Skeletal muscle tissue (tissue), 4 donors: ENCODE measurements around the gene KLHL13. TPM values are rescaled to one million over a fixed set of nuclear protein-coding genes. Genes with fewer than 3 reads are reported as not detected.

ENCODE experiments used
- H3K27ac ChIP-seq: one replicate; pipeline ENCODE4 v1.7.0; 2013; ENCODE audit warnings: mild to moderate bottlenecking, low read depth, low read length, inconsistent platforms
- H3K27me3 ChIP-seq, 3 donors: one replicate each; pipeline ENCODE4 v1.7.0; 2013; ENCODE audit warnings: low read length in 3 of 3; ENCODE audit not compliant: control insufficient read depth in 3 of 3, insufficient read depth in 3 of 3
- H3K36me3 ChIP-seq, 3 donors: one replicate each; pipeline ENCODE4 v1.7.0; 2013; ENCODE audit warnings: low read length in 3 of 3; ENCODE audit not compliant: control insufficient read depth in 3 of 3, insufficient read depth in 3 of 3
- H3K4me1 ChIP-seq, 3 donors: one replicate each; pipeline ENCODE4 v1.7.0; 2013; ENCODE audit warnings: low read length in 3 of 3, mild to moderate bottlenecking in 3 of 3; ENCODE audit not compliant: control insufficient read depth in 3 of 3, insufficient read depth in 3 of 3
- H3K4me3 ChIP-seq, 3 donors: one replicate each; pipeline ENCODE4 v1.7.0; 2013; ENCODE audit warnings: low read length in 3 of 3
- H3K9ac ChIP-seq, 3 donors: one replicate each; pipeline ENCODE4 v1.7.0; 2013; ENCODE audit warnings: low read length in 3 of 3, mild to moderate bottlenecking in 3 of 3, moderate library complexity in 2 of 3, low read depth in 1 of 3
- H3K9me3 ChIP-seq, 3 donors: one replicate each; pipeline ENCODE4 v1.7.0; 2013; ENCODE audit warnings: low read length in 3 of 3; ENCODE audit not compliant: control insufficient read depth in 3 of 3
- total RNA-seq: library from RNA; depleted of rRNA; stranded (reverse); fragments of >200 nt; gene quantifications from one replicate; pipeline ENCODE4 v1.2.3, GENCODE V29; 2014
- donor health status: Osteomylitis.

Gene KLHL13
- total RNA-seq, 1 donor from 2014 or later = 80.9 TPM

DNA sequence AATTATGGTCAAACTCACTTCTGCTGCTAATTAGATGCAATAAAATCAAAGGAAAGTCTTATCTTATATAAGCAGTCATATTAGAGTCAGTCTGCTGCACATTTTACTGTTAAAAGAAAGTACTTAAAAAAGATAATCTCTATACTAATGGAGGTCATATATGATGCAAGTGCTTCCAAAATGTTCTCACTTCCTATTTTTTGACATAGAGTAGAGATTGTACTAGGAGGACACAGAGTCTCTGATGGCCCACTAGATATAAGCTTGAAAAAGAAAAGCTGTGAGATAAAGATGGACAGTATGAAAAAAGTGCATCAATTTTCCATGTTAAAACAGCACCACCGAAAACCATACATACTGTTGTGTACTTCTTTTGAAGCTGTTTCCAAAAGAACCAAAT is 196.9 kb downstream of the KLHL13 start:
- Histone ChIP-seq H3K9ac (no peak overlapping the region), H3K36me3 (no peaks in the 10 kb centered on the region), H3K4me3 (no peak overlapping the region), H3K9me3 (no peaks in the 10 kb centered on the region), H3K27me3 (no peaks in the 10 kb centered on the region), H3K4me1 (no peaks in the 10 kb centered on the region), H3K27ac (no peak overlapping the region)

DNA sequence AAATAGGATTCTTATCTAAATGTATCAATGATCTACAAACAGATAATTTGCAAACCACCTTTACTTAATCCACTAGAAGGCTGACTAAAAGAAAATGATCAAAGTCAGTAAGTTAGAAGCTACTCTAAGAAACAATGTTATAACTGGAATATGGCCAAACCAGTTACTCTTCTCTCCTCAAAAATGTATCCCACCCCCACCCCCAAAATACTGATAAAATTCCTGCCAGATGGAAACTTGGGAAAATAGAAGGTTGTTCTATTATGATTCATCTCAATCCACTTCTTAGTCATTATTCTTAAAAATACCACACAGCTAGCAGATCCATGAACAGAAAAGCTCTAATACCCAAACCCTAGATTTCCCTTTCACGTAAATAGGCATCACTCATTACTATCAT is 206.4 kb downstream of the KLHL13 start:
- Histone ChIP-seq H3K4me3 (no peak overlapping the region), H3K4me1 (no peaks in the 10 kb centered on the region), H3K36me3 (no peaks in the 10 kb centered on the region)

DNA sequence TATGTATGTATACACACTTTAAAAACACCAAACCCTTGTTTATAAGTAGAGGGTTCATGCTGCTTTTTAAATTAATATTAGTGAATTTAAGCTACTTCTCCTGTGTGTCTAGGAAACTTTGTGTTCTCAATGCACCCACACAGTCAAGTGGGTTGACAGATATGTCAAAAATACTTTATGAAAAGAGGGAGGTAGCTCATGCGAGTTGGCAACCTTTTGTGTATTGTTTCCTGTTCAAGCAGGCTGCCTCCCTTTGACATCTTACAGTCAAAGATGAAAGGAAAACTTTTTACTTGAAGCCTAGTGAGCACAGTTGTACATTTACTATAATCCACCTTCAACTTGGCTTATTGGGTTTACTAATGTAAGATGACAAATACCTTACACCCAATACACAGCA is 218.4 kb downstream of the KLHL13 start:
- H3K9me3 ChIP-seq = no peaks in the 10 kb centered on the region
- H3K9ac ChIP-seq = no peak overlapping the region
- H3K27me3 ChIP-seq = no peaks in the 10 kb centered on the region
- no peak overlapping the region for H3K27ac ChIP-seq
- no peaks in the 10 kb centered on the region for H3K4me1 ChIP-seq
- H3K36me3 ChIP-seq = no peaks in the 10 kb centered on the region
- no peak overlapping the region for H3K4me3 ChIP-seq

More for the DNA sequence above, 206.4 kb downstream of the KLHL13 start:
- Histone ChIP-seq H3K9me3 (no peaks in the 10 kb centered on the region), H3K27me3 (no peaks in the 10 kb centered on the region), H3K27ac (no peak overlapping the region), H3K9ac (no peak overlapping the region)

DNA sequence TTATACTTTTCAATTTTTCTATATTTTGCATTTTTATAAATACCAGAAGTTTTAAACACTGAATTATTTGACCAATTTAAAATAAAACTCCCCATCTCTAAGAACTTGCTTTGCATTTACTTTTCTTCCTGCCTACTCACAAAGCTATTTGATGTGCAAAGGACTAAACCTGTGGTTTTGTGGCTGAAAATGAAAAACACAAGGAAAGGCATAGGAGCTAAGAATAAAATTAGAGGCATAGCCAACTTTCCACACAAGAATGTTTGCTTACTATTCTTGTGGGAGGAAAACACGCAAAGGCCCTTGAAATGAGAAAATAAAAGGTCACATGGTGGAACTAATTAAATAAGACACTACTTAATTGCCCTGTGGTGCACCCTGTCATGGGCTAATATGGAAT is 221.2 kb downstream of the KLHL13 start:
- Histone ChIP-seq H3K4me3 (no peak overlapping the region), H3K4me1 (no peaks in the 10 kb centered on the region), H3K27me3 (no peaks in the 10 kb centered on the region), H3K27ac (no peak overlapping the region), H3K36me3 (no peaks in the 10 kb centered on the region), H3K9ac (no peak overlapping the region), H3K9me3 (no peaks in the 10 kb centered on the region)

DNA sequence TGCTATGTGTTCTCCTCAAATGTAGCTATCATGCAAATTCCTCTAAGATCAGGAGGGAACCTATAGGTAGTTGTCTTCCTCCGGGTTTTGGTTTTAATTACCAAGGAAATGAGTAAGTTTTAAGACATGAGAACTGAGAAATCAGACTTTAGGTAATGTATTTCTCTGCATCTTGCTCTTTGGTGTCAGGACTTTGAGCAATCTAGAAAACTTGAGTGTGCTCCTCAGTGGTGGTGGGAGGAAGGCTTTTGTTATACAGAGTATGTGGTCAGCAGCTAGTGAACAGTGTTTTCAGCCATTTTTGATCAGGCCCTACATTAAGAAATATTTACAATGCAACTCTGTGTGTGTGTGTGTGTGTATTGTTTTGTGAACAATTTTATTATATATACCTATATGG is 224.1 kb downstream of the KLHL13 start:
- H3K27me3 ChIP-seq = no peaks in the 10 kb centered on the region
- H3K4me3 ChIP-seq = no peak overlapping the region
- H3K27ac ChIP-seq = no peak overlapping the region
- H3K9me3 ChIP-seq = no peaks in the 10 kb centered on the region
- H3K36me3 ChIP-seq = no peaks in the 10 kb centered on the region
- no peaks in the 10 kb centered on the region for H3K4me1 ChIP-seq
- no peak overlapping the region for H3K9ac ChIP-seq

DNA sequence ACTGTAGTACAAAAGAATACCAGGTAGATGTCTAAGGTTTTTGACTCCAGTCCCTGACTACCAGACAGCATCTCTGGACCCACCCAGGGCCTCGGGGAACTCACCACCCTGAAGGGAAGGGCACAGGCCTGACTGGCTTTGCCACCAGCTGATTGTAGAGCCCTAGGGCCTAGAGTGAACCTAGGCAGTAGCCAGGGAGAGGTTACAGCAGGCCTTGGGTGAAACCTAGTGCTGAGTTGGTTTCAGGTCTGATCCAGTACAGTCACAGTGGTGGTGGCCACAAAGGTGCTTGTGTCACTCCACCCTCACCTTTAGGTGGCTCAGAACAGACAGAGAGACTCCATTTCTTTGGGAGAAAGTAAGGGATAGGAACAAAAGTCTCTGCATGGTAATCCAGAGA is 244.8 kb downstream of the KLHL13 start:
- peaks cover 0 to 2% (median 0%) of the 10 kb centered on the region in 3 donors for H3K9me3 ChIP-seq
- no peaks in the 10 kb centered on the region for H3K4me1 ChIP-seq
- no peak overlapping the region for H3K27ac ChIP-seq
- H3K4me3 ChIP-seq = no peak overlapping the region
- H3K9ac ChIP-seq = no peak overlapping the region
- H3K27me3 ChIP-seq = no peaks in the 10 kb centered on the region
- H3K36me3 ChIP-seq = no peaks in the 10 kb centered on the region

DNA sequence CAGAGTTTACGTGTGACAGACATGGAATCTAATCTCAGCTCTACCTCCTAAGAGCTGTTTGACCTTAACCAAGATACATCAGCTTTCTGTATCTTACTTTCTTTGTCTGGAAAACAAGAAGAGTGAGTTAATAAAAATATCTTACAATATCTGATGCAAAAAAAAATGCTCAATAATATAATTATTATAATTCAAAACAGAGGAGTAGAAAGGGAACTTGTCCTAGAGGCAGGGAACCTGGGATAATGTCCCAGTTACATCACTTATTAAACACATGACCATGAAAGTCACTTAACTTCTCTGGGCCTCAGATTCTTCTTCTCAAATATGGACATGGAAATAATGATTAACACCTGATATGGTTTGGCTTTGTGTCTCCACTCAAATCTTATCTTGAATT is 256.1 kb downstream of the KLHL13 start:
- H3K9me3 ChIP-seq = no peaks in the 10 kb centered on the region
- H3K36me3 ChIP-seq = no peaks in the 10 kb centered on the region
- no peak overlapping the region for H3K27ac ChIP-seq
- no peaks in the 10 kb centered on the region for H3K27me3 ChIP-seq
- no peak overlapping the region for H3K9ac ChIP-seq
- H3K4me1 ChIP-seq = no peaks in the 10 kb centered on the region
- H3K4me3 ChIP-seq = no peak overlapping the region

DNA sequence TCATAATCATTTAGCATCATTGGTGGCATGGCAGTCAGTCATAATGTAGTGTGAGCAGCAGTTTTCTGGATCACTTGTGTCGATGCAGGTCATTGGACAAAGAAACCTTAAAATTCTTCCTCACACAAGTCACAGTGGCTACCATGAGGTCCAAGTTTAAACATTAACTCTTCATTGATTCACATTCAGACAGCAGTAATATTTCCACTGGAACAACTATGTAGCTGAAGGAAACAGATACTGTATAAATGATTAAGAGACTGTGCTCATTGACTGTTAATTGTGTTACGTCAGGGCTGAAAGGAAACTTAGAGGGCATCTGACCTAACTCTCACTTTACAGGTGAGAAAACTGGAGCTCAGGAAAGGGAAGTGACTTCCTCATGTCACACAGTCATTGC is 261.8 kb downstream of the KLHL13 start:
- H3K27ac ChIP-seq = no peak overlapping the region
- H3K27me3 ChIP-seq = no peaks in the 10 kb centered on the region
- H3K4me1 ChIP-seq = no peaks in the 10 kb centered on the region
- no peak overlapping the region for H3K4me3 ChIP-seq
- H3K9me3 ChIP-seq = no peaks in the 10 kb centered on the region
- H3K9ac ChIP-seq = no peak overlapping the region
- H3K36me3 ChIP-seq = no peaks in the 10 kb centered on the region

DNA sequence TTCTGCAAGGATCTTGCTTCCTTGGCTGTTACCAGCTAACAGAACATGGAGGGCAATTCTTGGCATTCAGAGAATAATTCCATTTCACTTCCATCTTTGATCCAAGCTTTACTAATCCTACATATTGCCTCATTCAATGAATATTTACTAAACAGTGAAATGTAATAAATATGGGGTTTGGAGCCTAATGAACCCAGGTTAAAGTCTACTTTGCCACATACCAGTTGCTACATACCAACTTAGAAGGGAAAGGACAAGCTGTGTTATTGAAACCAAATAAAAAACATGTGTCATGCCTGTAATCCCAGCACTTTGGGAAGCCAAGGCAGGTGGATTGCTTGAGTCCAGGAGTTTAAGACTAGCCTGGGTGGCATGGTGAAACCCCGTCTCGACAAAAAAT is 265.6 kb downstream of the KLHL13 start:
- Histone ChIP-seq H3K9ac (no peak overlapping the region), H3K27ac (no peak overlapping the region), H3K27me3 (no peaks in the 10 kb centered on the region), H3K36me3 (no peaks in the 10 kb centered on the region), H3K9me3 (no peaks in the 10 kb centered on the region), H3K4me3 (no peak overlapping the region), H3K4me1 (no peaks in the 10 kb centered on the region)
